ENCODE results near the gene CCDC134.
"Not testable (repeated sequence)": the region's sequence is repeated elsewhere in the genome, so short reads cannot be mapped to it uniquely, and the experiment has no call there.

The CCDC134 gene

GRCh38 chr22:41844513-41844912 lies 44.0 kb downstream of the CCDC134 start:
- no peak for DNase-seq (ENCODE audit: low spot score)

- no peak for DNase-seq (ENCODE audit: low spot score)
Measured at GRCh38 chr22:41845380-41846267, 45.1 kb downstream of the CCDC134 start.

DNA sequence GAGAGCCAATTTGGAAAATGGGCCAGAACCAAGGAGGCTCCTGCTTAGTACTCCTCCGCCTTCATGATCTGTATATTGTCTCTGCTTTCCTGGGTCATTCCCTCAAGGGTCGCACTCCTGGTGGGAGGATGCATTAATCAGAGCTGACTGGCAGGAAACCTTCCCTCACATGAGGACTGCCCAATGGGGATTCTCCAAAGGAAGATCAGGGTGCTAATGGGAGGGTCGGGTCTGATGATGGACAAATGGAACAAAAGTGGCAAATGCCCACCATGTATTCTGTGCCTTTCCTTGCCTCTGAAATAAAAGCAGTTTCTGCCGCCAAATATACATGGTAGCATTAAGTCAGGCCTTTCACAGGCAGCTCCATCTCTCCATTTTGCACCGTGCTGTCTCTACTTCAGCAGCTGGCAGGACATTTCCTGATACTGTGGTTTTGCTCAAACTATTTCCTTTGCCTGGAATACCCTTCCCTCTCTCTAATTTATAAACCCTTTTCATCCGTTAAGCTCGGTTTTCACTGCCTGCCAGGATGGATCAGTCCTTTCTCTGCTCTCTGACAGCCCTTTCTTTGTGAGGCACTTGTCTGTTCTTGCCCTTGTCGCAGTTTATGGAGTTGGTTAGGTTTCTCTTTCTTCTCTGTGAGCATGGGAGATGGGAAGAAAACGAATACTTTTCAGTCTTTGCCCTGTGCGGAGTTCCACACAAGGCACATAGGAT lies 45.9 kb downstream of the CCDC134 start:
- DNase-seq (ENCODE audit: low spot score) = no peak

- DNase-seq (ENCODE audit: low spot score) = no peak
Measured at GRCh38 chr22:41847300-41847699, 46.8 kb downstream of the CCDC134 start.

DNA sequence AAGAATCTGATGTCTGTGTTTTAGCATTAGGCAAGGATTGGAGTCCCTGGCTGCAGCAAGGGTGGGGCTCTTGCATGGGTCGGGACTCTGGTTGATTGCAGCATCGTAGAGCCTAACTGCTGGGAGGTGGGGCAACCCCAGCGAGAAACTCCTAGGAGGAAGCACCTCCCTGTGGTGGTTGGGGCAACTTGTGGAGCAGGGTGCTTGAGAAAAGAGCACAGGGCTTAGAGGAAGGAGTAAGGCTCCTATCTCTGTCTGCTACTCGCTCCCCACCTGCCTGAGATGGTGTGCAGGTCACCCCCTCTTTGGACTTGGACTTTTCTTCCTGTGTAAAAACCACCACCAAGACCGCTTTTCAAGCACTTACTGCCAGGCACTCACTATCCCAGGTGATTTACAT lies 48.0 kb downstream of the CCDC134 start:
- DNase-seq (ENCODE audit: low spot score) = no peak

DNA sequence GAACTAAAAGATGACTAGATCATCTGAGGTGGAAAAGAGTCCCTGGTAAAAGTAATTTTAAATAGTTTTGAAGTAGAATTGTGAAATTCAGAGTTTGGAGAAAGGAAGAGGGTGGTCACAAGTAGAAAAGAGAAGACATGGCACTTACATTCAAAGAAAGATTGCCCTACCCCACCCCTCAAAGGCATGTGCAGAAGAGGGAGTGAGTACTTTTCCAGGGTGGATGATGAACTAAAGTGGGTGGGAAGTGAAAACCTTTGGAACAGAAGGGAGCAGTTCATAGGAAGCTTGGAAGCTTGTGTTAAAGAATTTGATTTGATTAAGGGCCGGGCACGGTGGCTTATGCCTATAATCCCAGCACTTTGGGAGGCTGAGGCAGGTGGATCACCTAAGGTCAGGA lies 56.0 kb downstream of the CCDC134 start:
- no peak for DNase-seq (ENCODE audit: low spot score)

- DNase-seq (ENCODE audit: low spot score) = peak; percentile 49
Measured at GRCh38 chr22:41857155-41857859, 56.8 kb downstream of the CCDC134 start.

- DNase-seq (ENCODE audit: low spot score) = no peak
Measured at GRCh38 chr22:41857860-41858199, 57.4 kb downstream of the CCDC134 start.

DNA sequence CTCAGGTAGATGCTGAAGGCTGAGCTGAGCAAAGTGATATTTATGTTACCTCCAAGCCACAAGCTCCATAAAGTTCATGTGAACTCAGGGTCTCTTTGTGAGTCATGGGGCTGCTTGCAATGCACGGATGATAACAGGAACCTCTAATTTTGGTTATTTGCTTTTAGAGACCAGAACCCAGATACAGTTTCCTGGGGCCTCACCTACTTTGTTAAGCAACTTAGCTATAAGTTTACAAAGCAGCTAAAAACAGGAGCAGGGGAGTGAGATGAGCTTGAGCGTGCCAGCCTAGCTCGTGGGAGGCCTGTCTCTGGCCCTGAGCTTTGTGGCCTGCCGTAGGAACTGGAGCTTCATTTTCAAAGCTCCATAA lies 61.7 kb downstream of the CCDC134 start:
- DNase-seq (ENCODE audit: low spot score) = no peak

DNA sequence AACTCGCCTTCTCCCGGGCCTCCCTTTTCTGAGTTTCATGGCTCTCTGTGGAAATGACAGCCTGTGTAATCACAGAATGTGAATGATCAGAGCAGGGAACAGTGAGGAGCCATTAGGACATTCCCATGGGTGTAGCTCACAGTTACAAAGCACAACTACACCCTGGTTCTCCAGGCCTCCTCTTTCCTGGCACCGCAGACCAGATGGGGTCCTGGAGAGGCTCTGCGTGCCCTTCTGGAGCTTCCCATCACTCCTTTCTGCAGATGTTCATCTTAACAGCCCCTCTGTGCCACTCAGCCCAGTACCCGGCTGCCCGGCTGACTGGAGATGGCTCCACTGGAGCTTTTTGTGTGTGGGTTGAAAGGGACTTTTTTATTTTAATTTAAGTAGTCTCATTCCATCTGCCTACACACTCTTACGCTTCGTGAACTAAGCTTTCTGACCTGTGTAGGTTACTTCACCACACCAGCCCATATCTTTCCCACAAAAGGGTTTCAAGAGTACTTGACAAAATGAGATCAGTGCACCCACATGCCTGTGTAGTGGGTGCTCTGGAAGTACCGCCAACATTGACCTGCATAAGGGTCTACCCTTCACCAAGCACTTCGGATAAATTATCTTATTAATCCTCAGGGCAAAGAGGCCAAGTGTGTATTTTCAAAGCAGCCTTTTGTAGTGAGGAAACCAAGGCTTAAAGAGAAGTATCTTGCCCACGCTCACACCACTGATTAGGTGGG lies 62.2 kb downstream of the CCDC134 start:
- DNase-seq (ENCODE audit: low spot score) = peak; percentile 29

DNA sequence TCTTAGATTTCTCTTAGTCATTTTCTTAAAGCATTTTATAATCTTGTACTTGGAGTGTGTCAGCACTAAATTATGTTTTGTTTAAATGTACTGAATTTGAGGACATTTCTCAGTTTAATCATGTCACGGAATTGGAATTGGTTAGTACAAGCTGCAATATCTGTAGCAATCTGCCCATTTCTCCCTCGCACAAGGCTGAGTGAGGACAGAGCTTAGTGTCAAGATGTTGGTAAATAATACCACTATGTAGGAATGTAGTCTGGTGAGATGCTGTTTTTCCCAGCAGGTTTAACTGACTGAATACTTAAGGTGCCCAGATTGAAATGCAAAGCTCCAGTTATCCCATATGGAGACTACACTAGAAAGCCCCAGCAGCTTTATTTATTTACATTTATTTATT lies 63.0 kb downstream of the CCDC134 start:
- DNase-seq (ENCODE audit: low spot score) = no peak

DNA sequence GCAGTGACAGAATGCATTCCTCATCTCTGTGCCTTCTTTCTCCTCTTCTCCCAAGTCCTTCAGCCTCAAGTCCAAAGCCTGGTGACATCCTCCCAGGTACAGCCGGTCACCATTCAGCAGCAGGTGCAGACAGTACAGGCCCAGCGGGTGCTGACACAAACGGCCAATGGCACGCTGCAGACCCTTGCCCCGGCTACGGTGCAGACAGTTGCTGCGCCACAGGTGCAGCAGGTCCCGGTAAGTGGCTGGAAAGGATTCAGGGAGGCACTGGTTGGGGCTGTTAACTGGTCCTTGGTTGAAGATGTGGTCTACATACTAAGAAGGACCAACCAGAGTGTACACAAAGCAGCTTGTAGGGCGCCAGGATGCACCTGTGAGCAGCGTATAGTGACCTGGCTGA lies 68.1 kb downstream of the CCDC134 start:
- DNase-seq (ENCODE audit: low spot score) = no peak

DNA sequence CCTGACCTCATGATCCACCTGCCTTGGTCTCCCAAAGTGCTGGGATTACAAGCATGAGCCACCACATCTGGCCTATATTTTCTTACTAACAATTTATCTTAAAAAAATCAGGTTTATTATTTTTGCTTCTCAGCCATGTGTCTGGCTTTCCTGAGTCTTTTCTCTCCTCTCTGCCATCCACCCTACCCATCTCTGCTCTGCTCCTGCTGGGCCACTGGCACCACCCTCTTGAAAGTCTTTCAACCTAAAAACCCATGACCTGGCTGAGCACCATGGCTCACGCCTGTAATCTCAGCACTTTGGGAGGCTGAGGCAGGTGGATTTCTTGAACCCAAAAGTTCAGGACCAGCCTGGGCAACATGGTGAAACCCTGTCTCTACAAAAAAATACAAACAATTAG lies 69.6 kb downstream of the CCDC134 start:
- DNase-seq (ENCODE audit: low spot score) = not testable (repeated sequence)

- DNase-seq (ENCODE audit: low spot score) = no peak
Measured at GRCh38 chr22:41870786-41871185, 70.3 kb downstream of the CCDC134 start.

DNA sequence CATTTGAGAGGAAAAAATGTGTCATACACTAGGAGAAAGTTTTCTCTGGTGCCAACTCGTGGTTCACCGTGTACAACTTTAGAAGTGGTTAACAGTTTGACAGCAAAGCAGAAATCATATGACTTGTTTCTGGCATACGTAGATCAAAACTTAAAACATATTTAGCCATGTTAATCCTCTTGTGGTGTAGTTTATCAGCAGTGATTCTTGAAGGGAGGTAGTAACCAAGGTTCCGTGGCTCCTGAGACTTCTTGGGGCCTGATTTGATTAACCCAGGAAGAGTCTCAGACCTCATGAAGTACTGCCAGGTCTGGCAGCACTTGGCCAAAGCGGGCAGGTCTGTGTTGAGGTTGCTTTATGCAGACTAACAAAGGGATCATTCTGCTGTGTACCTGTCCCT lies 72.9 kb downstream of the CCDC134 start:
- no peak for DNase-seq (ENCODE audit: low spot score)

GRCh38 chr22:41874090-41874489 lies 73.6 kb downstream of the CCDC134 start:
- DNase-seq (ENCODE audit: low spot score) = no peak

DNA sequence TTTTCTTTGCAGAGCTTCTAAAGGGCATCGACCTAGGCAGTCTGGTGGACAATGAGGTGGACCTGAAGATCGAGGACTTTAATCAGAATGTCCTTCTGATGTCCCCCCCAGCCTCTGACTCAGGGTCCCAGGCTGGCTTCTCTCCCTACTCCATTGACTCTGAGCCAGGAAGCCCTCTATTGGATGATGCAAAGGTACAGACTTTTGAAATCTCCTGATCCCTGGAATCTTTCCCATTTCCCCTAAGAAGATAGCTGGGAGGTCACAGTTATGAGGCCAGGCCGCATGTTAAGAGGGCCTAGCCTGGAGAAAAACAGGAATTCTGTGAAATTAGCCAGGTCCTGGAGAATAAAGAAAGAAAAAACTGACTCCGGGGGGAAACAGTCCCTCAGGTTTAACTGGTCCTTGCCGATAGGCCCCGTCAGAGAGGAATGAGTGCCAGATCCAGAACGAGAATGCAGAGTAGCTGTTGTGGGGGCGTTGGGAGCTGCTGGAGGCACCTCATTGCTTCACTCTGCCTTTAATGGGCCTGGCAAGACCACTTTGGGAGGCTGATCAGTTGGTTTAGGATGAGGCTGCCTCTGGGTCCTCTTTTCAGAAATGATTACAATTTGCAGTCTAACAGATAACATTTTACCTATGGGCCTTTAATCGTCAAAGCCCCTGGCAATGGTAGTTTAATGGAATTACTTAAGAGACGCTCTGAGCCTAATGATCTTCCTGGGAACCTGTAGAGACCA lies 75.2 kb downstream of the CCDC134 start:
- no peak for DNase-seq (ENCODE audit: low spot score)
